ENCODE data around the gene ZNF444. TPM values are rescaled to one million over a fixed set of nuclear protein-coding genes. Genes with fewer than 3 reads are reported as not detected.

ZNF444 gene
- polyA plus RNA-seq, 1 donor (not counting 4 experiments of a cell fraction or from before 2014, with no cell fraction given), result 9.1 TPM

- Histone ChIP-seq H3K79me2 (ENCODE audit: control insufficient read depth, insufficient read depth, low read length) (peaks cover 86% of the 10 kb centered on the region), H3K36me3 (ENCODE audit: control insufficient read depth in 2 of 2, extremely low read depth in 1 of 2, insufficient read depth in 2 of 2, low read length in 2 of 2) (peaks cover 7 to 18% of the 10 kb centered on the region in 2 experiments), H3K9me1 (ENCODE audit: control insufficient read depth, extremely low read depth, insufficient read depth, low read length) (peaks cover 2% of the 10 kb centered on the region), H3K9ac (ENCODE audit: control insufficient read depth, extremely low read depth, insufficient read depth, low read length) (no peak overlapping the region), H3K4me1 (ENCODE audit: control insufficient read depth, extremely low read depth, insufficient read depth, low read length) (peaks cover 14% of the 10 kb centered on the region), H4K20me1 (ENCODE audit: control insufficient read depth, extremely low read depth, insufficient read depth, low read length) (peaks cover 36% of the 10 kb centered on the region), H3K9me3 (ENCODE audit: control insufficient read depth, low read depth, low read length) (no peaks in the 10 kb centered on the region), H3K4me3 (ENCODE audit: control insufficient read depth in 2 of 3, extremely low read depth in 1 of 3, insufficient read depth in 2 of 3, low read depth in 1 of 3, low read length in 3 of 3) (no peak overlapping the region), H3K27ac (ENCODE audit: control insufficient read depth, insufficient read depth, low read length) (no peak overlapping the region), H2AFZ (ENCODE audit: control insufficient read depth, low read length) (no peak overlapping the region), H3K27me3 (ENCODE audit: control insufficient read depth, extremely low read depth, insufficient read depth, low read length) (no peaks in the 10 kb centered on the region), H3K4me2 (ENCODE audit: control insufficient read depth, extremely low read depth, insufficient read depth, low read depth, low read length) (no peak overlapping the region)
- dilution Hi-C loops (cut with MboI; ENCODE audit: extremely low pct_ligation_motif_present, low sequenced_read_pairs), result no loop called here
- FAIRE-seq (no peak), DNase-seq (ENCODE audit: low read depth, low spot score) (no peak)
- TF ChIP-seq EZH2 (IDR thresholded peaks at IDR 0.05; ENCODE audit: low read length), result no peak
Measured at GRCh38 chr19:56116606-56117005, 24.5 kb upstream of the ZNF444 start.

DNA sequence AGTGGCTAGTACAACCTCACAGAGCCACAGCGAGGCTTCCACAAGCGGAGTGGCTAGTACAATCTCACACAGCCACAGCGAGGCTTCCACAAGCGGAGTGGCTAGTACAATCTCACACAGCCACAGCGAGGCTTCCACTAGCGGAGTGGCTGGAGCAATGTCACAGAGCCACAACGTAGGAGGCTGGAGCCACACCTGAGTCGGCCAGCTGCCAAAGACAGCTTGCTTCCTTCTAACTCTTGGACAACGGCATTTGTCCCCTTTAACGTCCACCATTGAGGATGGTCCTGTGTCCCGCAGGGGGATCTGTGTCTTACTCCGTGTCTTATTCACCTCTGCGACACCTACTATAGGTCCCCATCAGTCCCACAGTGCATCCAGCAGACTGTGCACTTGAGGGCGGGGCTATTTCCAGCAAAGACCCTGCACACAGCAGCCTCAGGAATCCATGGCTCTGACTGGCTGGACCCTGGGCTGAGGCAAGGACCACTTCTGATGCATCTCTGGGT is 23.7 kb upstream of the ZNF444 start:
- Histone ChIP-seq H3K27ac (ENCODE audit: control insufficient read depth, insufficient read depth, low read length) (no peak overlapping the region), H3K9ac (ENCODE audit: control insufficient read depth, extremely low read depth, insufficient read depth, low read length) (no peak overlapping the region), H3K79me2 (ENCODE audit: control insufficient read depth, insufficient read depth, low read length) (peaks cover 78% of the 10 kb centered on the region), H3K9me1 (ENCODE audit: control insufficient read depth, extremely low read depth, insufficient read depth, low read length) (peaks cover 2% of the 10 kb centered on the region), H2AFZ (ENCODE audit: control insufficient read depth, low read length) (no peak overlapping the region), H3K4me3 (ENCODE audit: control insufficient read depth in 2 of 3, extremely low read depth in 1 of 3, insufficient read depth in 2 of 3, low read depth in 1 of 3, low read length in 3 of 3) (no peak overlapping the region), H3K27me3 (ENCODE audit: control insufficient read depth, extremely low read depth, insufficient read depth, low read length) (no peaks in the 10 kb centered on the region), H4K20me1 (ENCODE audit: control insufficient read depth, extremely low read depth, insufficient read depth, low read length) (peaks cover 31% of the 10 kb centered on the region), H3K4me2 (ENCODE audit: control insufficient read depth, extremely low read depth, insufficient read depth, low read depth, low read length) (no peak overlapping the region), H3K36me3 (ENCODE audit: control insufficient read depth in 2 of 2, extremely low read depth in 1 of 2, insufficient read depth in 2 of 2, low read length in 2 of 2) (peaks cover 5 to 18% of the 10 kb centered on the region in 2 experiments), H3K4me1 (ENCODE audit: control insufficient read depth, extremely low read depth, insufficient read depth, low read length) (peaks cover 18% of the 10 kb centered on the region), H3K9me3 (ENCODE audit: control insufficient read depth, low read depth, low read length) (no peaks in the 10 kb centered on the region)
- FAIRE-seq (no peak), DNase-seq (ENCODE audit: low read depth, low spot score) (no peak)
- dilution Hi-C loops (cut with MboI; ENCODE audit: extremely low pct_ligation_motif_present, low sequenced_read_pairs), result no loop called here
- TF ChIP-seq, protein P1, sequence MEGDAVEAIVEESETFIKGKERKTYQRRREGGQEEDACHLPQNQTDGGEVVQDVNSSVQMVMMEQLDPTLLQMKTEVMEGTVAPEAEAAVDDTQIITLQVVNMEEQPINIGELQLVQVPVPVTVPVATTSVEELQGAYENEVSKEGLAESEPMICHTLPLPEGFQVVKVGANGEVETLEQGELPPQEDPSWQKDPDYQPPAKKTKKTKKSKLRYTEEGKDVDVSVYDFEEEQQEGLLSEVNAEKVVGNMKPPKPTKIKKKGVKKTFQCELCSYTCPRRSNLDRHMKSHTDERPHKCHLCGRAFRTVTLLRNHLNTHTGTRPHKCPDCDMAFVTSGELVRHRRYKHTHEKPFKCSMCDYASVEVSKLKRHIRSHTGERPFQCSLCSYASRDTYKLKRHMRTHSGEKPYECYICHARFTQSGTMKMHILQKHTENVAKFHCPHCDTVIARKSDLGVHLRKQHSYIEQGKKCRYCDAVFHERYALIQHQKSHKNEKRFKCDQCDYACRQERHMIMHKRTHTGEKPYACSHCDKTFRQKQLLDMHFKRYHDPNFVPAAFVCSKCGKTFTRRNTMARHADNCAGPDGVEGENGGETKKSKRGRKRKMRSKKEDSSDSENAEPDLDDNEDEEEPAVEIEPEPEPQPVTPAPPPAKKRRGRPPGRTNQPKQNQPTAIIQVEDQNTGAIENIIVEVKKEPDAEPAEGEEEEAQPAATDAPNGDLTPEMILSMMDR (optimal IDR thresholded peaks at IDR 0.05 in 1 of 3, IDR thresholded peaks at IDR 0.05 in 1 of 3, conservative IDR thresholded peaks at IDR 0.05 in 1 of 3; ENCODE audit: extremely low read depth in 1 of 3, insufficient read depth in 2 of 3, low read length in 3 of 3), result no peak
- TF ChIP-seq EZH2 (IDR thresholded peaks at IDR 0.05; ENCODE audit: low read length), result no peak

DNA sequence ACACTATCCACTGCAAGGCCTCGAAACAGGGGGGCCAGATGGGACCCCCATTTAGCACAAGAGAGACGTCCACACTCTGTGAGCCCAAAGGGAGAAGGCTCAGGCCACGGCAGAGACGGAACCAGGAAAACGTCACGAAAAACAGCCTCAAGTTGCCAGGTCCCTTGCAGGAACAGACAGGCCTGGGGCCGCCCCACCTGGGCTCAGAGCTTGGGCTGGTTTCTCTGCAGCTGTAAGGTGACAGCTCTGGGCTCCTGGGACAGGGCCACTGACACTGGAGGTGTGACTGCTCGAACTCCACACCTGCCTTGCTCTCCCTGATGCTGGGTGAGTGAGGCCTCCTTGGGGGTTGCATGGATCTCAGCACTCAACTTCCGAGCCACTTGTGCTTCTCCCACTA is 23.2 kb upstream of the ZNF444 start:
- Histone ChIP-seq H3K79me2 (ENCODE audit: control insufficient read depth, insufficient read depth, low read length) (peaks cover 73% of the 10 kb centered on the region), H3K4me3 (ENCODE audit: control insufficient read depth in 2 of 3, extremely low read depth in 1 of 3, insufficient read depth in 2 of 3, low read depth in 1 of 3, low read length in 3 of 3) (no peak overlapping the region), H3K4me2 (ENCODE audit: control insufficient read depth, extremely low read depth, insufficient read depth, low read depth, low read length) (no peak overlapping the region), H2AFZ (ENCODE audit: control insufficient read depth, low read length) (no peak overlapping the region), H3K36me3 (ENCODE audit: control insufficient read depth in 2 of 2, extremely low read depth in 1 of 2, insufficient read depth in 2 of 2, low read length in 2 of 2) (peaks cover 5 to 18% of the 10 kb centered on the region in 2 experiments), H3K4me1 (ENCODE audit: control insufficient read depth, extremely low read depth, insufficient read depth, low read length) (peaks cover 18% of the 10 kb centered on the region), H3K27me3 (ENCODE audit: control insufficient read depth, extremely low read depth, insufficient read depth, low read length) (no peaks in the 10 kb centered on the region), H3K9me1 (ENCODE audit: control insufficient read depth, extremely low read depth, insufficient read depth, low read length) (peaks cover 2% of the 10 kb centered on the region), H3K27ac (ENCODE audit: control insufficient read depth, insufficient read depth, low read length) (no peak overlapping the region), H4K20me1 (ENCODE audit: control insufficient read depth, extremely low read depth, insufficient read depth, low read length) (peaks cover 31% of the 10 kb centered on the region), H3K9ac (ENCODE audit: control insufficient read depth, extremely low read depth, insufficient read depth, low read length) (no peak overlapping the region), H3K9me3 (ENCODE audit: control insufficient read depth, low read depth, low read length) (no peaks in the 10 kb centered on the region)
- TF ChIP-seq EZH2 (IDR thresholded peaks at IDR 0.05; ENCODE audit: low read length), result no peak
- TF ChIP-seq, protein P1 (optimal IDR thresholded peaks at IDR 0.05 in 1 of 3, IDR thresholded peaks at IDR 0.05 in 1 of 3, conservative IDR thresholded peaks at IDR 0.05 in 1 of 3; ENCODE audit: extremely low read depth in 1 of 3, insufficient read depth in 2 of 3, low read length in 3 of 3), result no peak
- FAIRE-seq (no peak), DNase-seq (ENCODE audit: low read depth, low spot score) (no peak)
- dilution Hi-C loops (cut with MboI; ENCODE audit: extremely low pct_ligation_motif_present, low sequenced_read_pairs), result no loop called here

All from keratinocyte (primary cell).